Measurements from ENCODE around the gene TFEB.

DNA sequence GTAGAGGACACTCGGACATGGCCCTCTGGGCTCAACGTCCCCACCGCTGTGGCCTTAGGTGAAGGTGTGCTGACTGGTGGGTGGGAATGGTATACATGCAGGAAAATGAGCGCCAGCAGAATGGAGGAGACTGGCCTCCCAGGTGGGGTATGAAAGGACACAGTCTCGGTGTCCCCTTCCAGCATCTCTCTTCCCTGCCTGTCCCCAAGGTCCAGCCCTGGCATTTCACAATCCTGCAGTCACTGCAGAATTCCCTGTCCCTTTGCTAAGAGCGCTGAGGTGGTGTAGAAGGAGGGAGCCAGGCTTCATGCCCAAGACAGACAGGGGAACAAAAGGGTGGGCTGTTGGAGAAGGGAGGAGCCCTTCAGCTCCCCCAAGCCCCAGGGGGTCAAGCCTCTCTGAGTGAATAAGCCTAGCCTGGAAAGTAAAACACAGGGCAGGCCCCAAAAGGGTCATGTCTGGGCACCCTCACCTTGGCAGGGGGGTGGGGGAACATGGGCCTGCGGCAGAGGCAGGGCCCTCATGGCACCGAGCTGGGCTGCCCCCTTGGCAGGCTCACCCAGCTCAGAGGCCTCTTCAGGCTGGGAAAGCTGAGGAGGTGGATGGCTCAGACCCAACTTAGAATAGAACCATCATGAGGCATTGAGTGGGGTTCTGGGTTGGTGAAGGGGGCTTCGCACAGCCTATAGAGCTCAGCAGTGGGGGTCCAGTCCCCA lies 23.9 kb downstream of the TFEB start:
- TF ChIP-seq YY1 (IDR thresholded peaks at IDR 0.05; ENCODE audit: insufficient read depth, insufficient read length) = no peak
- no peak for TF ChIP-seq ZNF274 (IDR thresholded peaks at IDR 0.05; ENCODE audit: low read depth, low read length)

Data from NT2/D1 (cell line).